HL-60/S4 (cell line): ENCODE data around the gene WNT7A.

Source experiments
- in situ Hi-C: fragments of 300-500 bp; cut with MboI; formaldehyde crosslinking; loops from 2 replicates; pipeline ENCODE4 v1.14.3; 2022; ENCODE audit warnings: low sequenced_read_pairs

Gene WNT7A

DNA sequence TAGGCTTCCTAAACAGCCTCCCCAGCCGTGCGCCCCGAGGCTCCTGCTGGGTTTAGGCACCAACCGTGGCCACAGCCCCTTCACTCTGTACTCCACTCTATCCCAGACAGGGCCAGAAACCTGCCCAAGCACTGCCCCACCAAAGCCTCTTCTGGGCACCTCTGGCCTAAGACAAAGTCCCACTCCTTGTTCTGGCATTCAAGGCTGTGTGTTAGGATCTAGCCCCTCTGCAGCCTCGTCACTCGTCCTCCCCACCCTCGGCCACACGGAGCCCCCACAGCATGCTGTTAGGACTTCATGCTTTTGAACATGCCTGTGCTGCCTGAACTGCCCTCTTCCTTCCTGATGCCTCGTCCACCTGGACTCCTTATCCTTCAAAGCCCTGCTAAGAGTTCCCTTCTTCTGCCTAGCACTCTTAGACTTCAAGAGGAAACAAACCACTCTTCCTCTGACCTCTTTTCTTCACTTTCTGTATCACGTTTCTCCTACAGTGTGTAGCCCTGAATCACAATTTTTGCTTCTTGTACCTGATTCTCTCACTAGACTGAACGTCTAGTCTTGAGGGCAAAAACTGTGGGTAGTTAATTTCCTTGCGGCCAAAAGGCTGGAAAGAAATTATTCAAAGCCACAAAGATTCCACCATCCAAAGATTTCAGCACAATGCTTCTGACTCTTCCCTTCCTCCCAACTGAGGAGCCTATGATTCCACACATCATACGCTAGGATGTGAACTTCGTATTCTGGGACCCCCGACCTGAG is 28.6 kb downstream of the WNT7A start:
- in situ Hi-C loops: no loop called here

DNA sequence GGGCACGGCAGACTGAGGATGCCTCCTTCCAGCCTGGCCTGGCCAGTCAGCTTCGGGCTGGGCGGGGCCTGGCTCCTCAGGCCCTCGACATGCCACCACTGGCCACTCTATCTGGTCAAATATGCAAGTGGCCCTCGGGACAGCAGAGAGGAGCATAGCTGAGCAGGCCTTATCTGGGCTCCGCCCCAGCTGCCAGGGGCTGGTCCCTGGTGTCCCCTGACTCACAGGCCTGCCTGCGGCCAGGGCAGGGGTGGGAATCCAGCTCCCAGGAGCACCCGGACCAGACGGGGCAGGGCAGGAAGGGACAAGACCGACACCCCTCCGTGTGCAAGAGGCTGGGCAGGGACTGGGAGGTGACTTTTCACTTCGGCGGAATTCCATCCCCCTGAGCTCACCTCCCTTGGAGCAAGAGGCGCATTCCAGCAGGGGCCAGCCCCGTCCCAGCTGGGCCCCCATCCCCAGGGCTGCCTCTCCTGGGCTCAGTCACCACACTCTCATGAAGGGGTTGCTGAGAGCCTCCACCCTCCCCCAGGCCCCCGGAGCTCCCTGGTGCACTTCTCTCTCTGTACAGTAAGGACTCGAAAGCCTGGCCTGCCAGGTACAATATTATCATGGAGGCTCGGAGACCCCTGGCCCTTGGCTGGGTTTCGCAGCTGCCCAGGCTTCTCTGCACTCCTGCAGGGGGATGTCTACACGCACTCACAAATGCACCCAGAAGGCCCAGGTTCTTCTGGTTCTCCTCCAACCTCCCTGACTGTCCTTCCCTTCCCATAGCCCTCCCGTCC is 29.5 kb downstream of the WNT7A start:
- in situ Hi-C loops: no loop called here

DNA sequence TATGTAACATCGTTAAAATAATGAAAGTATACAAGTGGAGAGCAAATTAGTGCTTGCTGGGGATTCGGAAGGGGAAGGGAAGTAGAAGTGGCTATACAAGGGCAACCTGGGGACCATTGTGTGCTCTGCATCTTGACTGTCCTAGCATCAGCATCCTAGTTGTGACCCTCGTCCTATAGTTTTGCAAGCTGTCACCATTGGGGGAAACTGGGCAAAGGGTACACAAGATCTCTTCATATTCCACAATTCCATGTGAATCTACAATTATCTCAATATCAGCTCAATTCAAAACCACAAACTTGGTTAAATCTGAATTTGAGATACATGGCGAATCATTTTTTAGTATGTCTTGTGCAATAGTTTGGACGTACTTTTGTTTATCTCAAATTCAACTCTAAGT is 30.9 kb downstream of the WNT7A start:
- in situ Hi-C loops: no loop called here

DNA sequence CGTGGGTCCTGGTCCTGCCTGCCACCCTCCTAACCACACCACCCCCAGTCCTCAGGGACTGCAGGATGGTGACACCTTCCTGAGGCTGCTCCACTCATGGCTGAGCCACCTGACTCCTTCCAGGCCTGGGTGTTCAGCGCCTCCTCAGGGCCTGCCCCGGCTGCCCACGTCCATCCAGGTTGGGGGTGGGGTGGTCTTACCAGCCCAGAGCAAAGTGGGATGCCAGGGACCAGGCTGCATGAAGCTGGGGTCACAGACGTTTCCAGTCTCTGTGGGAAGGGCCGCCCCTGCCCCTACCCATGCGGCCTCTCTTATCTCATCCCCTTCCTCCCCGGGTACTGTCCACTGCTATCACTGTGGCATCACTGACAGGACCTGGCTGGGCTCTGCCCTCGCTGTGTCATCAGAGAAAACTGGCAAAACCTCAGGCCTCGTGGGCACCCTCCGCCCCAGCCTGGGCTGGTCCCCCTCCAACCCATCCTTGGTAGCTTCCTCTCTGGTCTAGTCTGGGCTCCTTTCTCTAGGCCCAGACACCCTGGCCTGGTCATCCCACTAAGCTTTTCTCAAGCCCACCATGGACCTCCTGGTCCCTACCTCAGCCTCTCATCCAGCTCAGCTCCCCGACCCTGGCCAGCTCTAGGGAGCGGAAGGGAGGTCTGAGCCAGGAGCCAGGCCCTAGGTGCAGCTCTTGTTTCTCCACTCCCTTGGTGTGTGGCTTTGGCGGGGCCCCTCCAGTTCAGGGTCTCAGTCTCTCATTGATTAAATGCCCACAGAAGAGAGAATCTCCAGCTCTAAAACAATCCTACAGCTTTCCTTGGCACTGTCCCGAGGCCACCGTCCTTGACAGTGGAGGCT is 32.9 kb downstream of the WNT7A start:
- in situ Hi-C loops: no loop called here

DNA sequence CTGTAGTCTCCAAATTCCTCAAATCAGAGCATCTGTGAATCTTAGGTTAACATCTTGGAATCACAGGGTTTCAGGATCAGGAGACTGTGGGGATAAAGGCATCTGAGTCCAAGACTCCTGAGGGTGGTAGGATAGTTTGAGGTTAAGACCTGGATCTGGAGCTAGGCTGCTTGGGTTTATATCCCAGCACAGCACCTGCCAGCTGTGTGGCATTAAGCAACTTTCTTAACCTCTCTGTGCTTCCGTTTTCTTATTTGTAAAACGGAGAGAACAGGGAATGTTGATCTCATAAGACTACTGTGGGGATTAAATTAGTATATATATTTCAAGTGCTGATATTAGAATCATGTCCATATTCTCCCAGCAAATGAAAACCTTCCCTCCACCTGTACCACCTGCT is 33.6 kb downstream of the WNT7A start:
- in situ Hi-C loops: no loop called here

DNA sequence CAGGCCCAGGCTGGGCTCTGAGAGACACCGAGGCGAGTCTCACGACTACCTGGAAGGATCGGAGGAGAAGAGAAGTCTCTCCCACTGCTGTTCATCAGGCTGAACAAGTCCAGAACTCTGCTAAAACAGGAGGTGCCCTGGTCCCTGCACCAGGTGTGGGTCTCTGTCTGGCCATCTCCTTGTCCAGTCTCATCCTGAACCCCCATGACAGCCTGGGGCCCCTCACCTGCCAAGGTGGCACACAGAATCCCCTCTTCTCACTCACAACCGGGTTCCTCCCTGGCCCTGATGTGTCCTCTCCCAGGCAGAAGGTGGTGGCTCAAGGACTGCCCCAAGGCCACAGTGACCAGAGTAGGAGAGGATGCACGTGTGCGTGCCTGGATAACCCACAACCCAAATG is 34.1 kb downstream of the WNT7A start:
- in situ Hi-C loops: no loop called here

DNA sequence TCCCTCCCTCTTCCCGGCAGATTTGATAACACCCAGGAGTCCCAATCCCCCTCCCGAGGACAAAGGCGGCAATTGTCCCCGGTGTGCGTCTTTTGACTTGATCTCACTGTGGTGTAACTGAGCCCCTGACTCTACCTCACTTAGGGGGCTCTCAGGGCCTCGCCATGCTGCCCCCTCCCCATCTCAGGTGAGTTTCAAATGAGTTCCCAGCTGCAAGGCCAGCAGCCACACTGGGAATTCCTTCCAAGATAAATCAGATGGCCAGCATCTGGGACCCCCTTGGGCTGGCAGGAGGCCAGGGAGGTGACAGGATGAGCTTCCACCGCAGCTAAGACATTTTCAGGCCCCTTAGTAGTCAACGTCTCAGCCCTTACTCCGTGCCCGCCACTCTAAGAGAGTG is 35.0 kb downstream of the WNT7A start:
- in situ Hi-C loops: no loop called here

DNA sequence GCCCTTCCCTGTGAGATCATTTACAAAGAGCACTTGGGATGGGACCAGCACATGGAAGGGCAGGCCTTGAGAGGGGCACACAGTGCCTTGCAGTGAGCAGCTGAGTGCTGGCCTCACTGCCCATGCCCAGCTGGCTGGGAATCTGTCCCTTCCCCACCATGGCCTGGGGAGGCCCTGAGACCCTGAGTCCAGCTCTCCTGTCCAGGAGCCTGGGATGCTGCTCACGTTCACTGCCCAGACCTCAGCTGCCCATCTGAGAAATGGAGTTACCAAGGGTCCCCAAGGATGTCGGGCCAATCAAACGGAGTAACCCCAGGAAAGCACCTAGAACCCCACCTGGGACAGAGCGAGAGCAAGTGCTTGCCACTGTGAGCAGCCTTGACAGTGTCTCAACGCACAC is 35.6 kb downstream of the WNT7A start:
- in situ Hi-C loops: no loop called here

DNA sequence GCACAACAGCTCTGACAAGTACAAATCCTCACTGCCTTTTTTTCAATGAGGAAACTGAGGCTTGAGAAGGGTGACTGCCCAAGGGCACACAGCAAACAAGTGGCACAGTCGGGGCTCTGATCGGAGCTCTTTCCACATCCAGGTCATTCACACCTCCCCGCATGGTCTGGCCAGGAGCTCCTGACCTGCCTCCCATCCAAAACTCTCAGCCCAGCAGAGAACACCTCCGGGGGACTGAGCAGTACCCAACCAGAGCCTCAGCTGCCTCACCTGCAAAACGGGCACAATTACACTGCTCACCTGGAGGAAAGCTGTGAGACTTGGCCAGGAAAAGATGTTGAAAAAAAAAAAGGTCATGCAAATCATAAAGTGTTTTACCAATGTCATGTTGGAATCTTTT is 36.5 kb downstream of the WNT7A start:
- in situ Hi-C loops: no loop called here

DNA sequence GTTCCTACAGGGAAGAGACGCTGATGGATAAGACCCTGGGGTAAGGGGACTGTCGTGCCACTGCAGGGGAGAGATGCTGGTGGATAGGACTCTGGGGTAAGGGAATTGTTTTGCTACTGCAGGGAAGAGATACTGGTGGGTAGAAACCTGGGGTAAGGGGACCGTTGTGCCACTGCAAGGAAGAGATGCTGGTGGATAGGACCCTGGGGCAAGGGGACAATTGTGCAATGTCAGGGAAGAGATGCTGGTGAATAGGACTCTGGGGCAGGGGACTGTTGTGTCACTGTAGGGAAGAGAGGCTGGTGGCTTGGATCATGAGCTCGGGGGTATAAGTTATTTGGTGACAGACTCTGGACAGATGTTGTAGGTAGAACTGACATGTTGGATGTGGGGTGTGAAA is 37.6 kb downstream of the WNT7A start:
- in situ Hi-C loops: no loop called here

DNA sequence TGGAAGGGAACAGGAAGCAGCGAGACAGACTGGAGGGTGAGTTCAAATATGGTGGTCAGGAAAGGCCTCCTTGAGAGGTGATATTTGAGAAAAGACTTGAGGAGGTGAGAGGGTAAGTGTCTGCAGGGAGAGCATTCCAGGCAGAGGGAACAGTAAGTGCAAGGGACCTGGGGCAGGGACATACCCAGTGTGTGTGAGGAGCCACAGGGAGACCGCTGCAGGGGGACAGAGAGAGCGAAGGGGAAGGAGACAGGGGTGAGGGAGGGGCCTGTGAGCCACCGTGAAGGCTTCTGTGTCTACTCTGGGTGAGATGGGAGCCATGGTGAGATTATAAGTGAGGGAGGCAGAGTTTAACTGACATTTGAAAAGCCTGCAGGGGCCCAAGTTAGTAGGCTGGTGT is 38.0 kb downstream of the WNT7A start:
- in situ Hi-C loops: no loop called here

DNA sequence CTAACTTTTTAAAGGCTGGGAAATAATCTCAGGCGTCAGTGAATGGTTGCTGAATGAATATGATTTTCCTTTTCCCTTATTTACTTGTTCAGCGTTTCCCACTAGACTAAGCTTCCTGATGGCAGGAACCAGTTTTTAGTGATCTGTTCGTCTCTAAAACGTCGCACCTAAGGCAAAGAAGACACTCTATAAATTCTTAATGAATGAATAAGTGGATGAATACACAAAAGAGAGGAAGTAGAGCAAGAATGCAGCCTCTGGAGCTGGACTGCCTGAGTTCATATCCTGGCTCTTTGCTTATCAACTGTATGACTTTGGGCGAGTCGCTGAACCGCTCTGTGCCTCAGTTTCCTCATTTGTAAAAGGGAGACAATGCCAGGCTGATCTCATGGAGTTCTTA is 38.7 kb downstream of the WNT7A start:
- in situ Hi-C loops: no loop called here

DNA sequence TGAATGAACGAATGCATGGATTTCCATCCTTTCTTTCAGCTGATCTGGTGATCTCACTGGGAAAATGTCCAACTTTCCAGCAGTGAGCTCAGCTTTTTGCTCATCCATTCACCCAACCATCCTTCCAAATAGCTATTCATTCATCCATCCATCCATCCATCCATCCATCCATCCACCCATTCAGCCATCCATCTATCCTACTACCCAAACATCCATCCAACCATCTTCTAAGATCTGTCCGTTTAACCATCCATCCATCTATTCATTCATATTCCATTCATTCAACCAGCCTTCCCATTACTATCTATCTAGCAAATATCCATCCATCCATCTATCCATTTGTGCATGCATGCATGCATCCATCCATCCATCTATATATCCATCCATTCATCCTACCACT is 39.4 kb downstream of the WNT7A start:
- in situ Hi-C loops: no loop called here

DNA sequence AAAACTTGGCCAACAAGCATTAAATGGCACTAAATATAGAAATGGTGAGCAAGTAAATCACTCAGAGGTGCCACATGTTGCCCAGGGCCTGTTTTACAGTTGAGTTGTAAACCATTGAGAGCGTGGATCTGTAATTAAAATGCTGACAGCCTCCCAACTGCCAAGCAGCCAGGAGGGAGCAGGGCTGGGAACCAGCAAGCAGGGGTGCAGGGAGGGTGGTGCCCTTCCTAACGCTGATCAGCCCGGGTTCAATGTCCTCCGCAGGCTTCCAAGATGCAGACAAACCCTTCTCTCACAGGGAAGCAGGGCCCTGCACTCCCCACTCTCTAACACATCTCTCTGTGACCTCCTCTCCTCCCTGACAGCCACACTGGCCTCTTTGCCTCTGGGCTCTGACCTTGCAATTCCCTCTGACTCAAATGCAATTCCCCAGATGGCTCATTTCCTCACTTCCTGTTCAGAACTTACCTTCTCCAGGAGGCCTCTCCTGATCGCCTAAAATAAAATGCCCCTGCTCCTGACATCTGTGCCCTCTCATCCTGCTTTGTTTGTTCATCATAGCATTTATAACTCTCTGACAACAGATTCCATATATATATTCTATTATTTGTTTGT is 40.0 kb downstream of the WNT7A start:
- in situ Hi-C loops: no loop called here

DNA sequence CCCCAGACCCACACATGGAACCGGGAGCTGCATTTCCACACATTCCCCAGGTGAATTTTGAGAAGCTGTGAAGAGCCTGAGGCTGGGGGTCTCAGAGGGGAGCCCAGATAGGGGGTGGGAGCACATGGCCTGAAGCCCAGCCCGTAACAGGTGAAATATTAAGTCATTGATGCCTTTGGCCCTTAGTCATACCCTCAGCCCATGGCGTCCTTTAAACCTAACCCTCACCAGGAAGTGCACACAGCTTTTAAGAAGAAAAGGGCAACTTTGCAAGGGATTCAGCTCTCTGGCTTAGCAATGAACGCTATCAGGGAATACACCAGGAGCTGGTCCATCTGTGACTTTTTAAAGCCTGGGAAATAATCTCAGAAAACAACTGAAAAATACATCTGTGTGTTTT is 40.6 kb downstream of the WNT7A start:
- in situ Hi-C loops: no loop called here

DNA sequence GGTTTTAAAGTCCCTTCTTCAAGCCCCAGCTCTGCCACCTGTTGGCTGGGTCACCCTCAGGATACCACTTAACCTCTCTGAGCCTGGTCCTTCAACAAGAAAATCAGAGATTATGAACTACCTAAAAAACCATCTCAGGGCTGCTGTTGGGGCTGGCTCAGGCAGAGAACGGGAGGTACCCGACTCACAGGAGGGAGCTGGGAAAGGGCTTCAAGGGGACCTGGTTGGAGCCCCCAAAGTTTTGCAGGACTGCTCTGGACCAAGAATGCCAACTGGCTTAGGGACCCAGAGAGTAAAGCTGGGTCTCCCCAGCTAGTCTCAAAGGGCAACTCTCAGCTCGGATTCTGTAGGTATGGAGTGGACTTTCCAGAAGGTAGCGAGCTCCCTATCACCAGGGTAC is 41.5 kb downstream of the WNT7A start:
- in situ Hi-C loops: no loop called here

DNA sequence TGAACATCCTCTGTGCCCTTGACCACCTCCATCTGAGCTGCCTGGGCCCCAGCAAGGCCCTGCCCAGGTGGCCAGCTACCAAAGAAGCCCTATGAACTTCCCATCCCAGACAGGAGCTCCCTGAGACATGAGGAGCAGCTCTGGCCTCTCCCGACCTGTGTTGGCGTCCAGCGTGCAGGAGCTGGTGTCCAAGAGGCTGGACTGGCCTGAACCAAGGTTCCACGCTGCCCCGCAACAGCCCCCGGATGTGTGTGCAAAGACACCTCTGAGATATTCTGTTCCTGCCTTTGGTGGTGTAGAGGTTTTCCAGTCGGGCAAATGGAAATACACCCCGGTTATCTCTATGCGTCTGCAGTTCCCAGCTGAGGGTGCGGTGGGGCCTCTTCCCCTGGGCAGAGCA is 42.1 kb downstream of the WNT7A start:
- in situ Hi-C loops: no loop called here

DNA sequence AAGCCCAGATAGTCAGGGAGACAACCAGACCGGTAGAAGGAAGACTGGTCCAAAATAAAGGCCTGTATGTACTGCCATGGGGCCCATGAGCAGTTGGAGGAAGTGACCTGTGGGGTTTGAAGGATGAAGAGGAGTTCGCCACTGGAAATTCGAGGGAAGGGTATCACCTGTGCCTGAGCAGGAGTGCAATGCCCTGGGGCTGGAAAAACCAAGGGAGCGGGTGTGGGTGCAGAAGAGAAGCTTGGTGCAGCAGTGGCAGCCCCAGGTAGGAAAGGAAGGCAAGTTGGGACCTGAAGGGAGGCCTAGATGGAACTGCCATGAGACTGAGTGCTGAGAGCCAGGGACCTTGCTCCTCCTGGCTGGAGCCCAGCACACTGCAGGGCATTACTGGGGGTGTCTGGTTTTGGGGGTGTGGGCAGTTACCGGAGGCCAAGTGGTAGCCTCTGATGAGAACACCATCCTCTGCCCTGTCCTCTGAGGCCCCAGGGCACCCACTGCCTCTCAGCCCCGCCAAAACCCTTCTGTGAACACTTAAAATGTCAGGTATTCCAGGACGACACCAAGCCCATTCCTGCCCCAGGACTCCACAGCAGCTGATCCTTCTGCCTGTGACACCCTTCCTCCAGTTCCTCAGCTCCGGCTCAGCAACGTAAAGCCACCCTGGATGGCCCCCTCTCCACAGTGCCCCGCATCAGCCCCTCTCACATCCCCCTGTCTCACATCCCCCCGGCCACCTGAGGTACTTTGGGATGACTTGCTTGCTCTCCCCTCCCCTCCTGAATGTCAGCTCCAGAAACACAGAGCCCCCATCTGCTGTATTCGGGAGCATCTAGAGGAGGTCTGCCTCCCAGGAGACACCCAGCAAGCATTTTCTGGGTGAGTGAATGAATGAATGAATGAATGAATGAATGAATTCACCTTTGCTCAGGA is 42.9 kb downstream of the WNT7A start:
- in situ Hi-C loops: no loop called here

DNA sequence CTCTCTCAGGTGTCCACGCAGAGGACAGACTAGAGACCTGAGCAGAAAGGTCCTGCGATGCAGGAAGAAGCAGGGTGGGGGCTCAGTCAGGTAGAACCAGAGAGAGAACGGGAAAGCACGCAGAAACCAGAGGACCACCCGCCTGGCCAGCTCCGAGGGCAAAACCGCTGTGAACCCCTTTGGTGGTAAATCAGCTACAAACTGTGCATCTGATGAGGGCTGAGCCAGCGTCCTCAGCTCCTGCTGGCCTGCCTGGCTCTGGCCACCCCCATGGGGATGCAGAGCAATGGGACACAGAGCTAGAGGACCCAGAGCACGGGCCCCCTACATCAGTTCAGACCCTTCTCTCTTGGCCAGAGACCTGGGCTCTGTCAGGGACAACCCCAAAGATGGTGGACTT is 44.6 kb downstream of the WNT7A start:
- in situ Hi-C loops: no loop called here
